Measurements from ENCODE around the gene OSBPL8.

DNA sequence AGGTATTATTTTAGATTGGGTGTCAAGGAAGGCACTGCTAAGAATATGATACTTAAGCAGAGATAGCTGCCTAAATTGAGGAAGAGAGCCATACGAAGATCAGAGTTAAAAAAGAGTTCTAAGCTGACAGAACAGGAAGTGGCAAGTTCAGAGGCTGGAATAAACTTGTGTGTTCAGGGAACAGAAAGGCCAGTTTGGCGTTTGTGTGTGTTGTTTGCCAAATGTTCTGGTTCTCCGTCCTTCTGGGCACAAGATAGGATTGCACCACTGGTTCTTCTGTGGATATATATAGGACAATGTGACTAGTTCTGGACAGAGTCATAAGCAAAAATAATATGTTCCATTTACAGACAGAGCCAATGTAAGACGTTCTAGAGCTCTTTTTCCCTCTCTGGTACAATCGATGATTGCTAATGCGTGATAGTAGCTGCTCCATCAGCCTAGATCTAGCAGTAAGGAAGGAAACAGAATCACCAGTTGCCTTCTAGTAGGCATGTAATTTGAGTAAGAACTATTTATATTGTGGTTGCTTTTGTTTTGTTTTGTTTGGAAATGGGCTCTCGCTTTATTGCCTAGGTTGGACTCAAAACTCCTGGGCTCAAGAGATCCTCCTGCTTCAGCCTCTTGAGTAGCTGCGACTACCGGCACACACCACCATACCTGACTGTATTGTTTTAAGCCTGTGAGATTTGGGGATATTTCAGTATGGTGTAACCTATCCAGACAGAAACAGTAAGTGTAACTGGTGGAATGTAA is 218.7 kb downstream of the OSBPL8 start:
- TF ChIP-seq CTCF (conservative IDR thresholded peaks at IDR 0.05; ENCODE audit: low read depth in 2 of 2) (no peak), ZNF331 (CRISPR knock-in tag; IDR thresholded peaks at IDR 0.05; ENCODE audit: low read depth) (no peak), CREB1 (CRISPR knock-in tag; IDR thresholded peaks at IDR 0.05; ENCODE audit: low read depth) (no peak), POLR2AphosphoS5 (IDR thresholded peaks at IDR 0.05; ENCODE audit: low read depth) (no peak), EZH2phosphoT487 (IDR thresholded peaks at IDR 0.05; ENCODE audit: unreplicated experiment) (no peak), NANOG (IDR thresholded peaks at IDR 0.05; ENCODE audit: borderline replicate concordance) (no peak)
- TF ChIP-seq, protein P1, sequence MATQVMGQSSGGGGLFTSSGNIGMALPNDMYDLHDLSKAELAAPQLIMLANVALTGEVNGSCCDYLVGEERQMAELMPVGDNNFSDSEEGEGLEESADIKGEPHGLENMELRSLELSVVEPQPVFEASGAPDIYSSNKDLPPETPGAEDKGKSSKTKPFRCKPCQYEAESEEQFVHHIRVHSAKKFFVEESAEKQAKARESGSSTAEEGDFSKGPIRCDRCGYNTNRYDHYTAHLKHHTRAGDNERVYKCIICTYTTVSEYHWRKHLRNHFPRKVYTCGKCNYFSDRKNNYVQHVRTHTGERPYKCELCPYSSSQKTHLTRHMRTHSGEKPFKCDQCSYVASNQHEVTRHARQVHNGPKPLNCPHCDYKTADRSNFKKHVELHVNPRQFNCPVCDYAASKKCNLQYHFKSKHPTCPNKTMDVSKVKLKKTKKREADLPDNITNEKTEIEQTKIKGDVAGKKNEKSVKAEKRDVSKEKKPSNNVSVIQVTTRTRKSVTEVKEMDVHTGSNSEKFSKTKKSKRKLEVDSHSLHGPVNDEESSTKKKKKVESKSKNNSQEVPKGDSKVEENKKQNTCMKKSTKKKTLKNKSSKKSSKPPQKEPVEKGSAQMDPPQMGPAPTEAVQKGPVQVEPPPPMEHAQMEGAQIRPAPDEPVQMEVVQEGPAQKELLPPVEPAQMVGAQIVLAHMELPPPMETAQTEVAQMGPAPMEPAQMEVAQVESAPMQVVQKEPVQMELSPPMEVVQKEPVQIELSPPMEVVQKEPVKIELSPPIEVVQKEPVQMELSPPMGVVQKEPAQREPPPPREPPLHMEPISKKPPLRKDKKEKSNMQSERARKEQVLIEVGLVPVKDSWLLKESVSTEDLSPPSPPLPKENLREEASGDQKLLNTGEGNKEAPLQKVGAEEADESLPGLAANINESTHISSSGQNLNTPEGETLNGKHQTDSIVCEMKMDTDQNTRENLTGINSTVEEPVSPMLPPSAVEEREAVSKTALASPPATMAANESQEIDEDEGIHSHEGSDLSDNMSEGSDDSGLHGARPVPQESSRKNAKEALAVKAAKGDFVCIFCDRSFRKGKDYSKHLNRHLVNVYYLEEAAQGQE (IDR thresholded peaks at IDR 0.05; ENCODE audit: unreplicated experiment) = no peak

Data from GM23338 (cell line).